ENCODE results near the gene PRUNE1.

- TF ChIP-seq CTCF (IDR thresholded peaks at IDR 0.05; ENCODE audit: poor library complexity, severe bottlenecking): peak; percentile 34
- no peak for TF ChIP-seq EP300 (conservative IDR thresholded peaks at IDR 0.05; ENCODE audit: poor library complexity, severe bottlenecking)
- no peak for TF ChIP-seq RAD21 (conservative IDR thresholded peaks at IDR 0.05)
- no peak for TF ChIP-seq REST (IDR thresholded peaks at IDR 0.05; ENCODE audit: borderline replicate concordance)
- TF ChIP-seq POLR2AphosphoS5 (IDR thresholded peaks at IDR 0.05): no peak
- TF ChIP-seq TAF1 (IDR thresholded peaks at IDR 0.05; ENCODE audit: low read depth): no peak
- TF ChIP-seq EZH2 (IDR thresholded peaks at IDR 0.05; ENCODE audit: borderline replicate concordance, insufficient read depth, low read length, poor library complexity, severe bottlenecking): no peak
- TF ChIP-seq SMC3 (conservative IDR thresholded peaks at IDR 0.05; ENCODE audit: poor library complexity): peak; percentile 31
- peak; percentile 29 for TF ChIP-seq MXI1 (conservative IDR thresholded peaks at IDR 0.05; ENCODE audit: poor library complexity, severe bottlenecking)
Observed at GRCh38 chr1:151070474-151071276, 62.4 kb downstream of the PRUNE1 start, which contains the start of gene GABPB2.

All from neural cell (in vitro differentiated cells).